Neuronal stem cell (in vitro differentiated cells): ENCODE data around the gene GRID1.

Experiments used
- DNase-seq: peaks from one replicate; pipeline ENCODE4 v3.0.0-alpha.2; 2013; ENCODE audit warnings: low spot score
- H2AFZ ChIP-seq: one replicate; pipeline ENCODE4 v1.6.1; 2013; ENCODE audit warnings: mild to moderate bottlenecking, low read length, inconsistent platforms
- H2AK5ac ChIP-seq: 2 replicates; pipeline ENCODE4 v1.6.1; 2013; ENCODE audit warnings: low read depth, mild to moderate bottlenecking, inconsistent platforms, low read length, moderate library complexity, mixed read lengths
- H2BK120ac ChIP-seq: 2 replicates; pipeline ENCODE4 v1.6.1; 2013; ENCODE audit warnings: low read depth, mild to moderate bottlenecking, inconsistent platforms, low read length, moderate library complexity, mixed read lengths
- H2BK12ac ChIP-seq: one replicate; pipeline ENCODE4 v1.6.1; 2013; ENCODE audit warnings: low read length, inconsistent platforms
- H2BK15ac ChIP-seq: 2 replicates; pipeline ENCODE4 v1.6.1; 2013; ENCODE audit warnings: mild to moderate bottlenecking, low read length, inconsistent platforms, mixed read lengths
- H2BK5ac ChIP-seq: one replicate; pipeline ENCODE4 v1.6.1; 2013; ENCODE audit warnings: inconsistent platforms, mild to moderate bottlenecking, low read length, moderate library complexity
- H3K14ac ChIP-seq: one replicate; pipeline ENCODE4 v1.6.1; 2013; ENCODE audit warnings: low read length, inconsistent platforms
- H3K18ac ChIP-seq: 2 replicates; pipeline ENCODE4 v1.6.1; 2013; ENCODE audit warnings: low read length, inconsistent platforms
- H3K23ac ChIP-seq: 2 replicates; pipeline ENCODE4 v1.6.1; 2013; ENCODE audit warnings: low read depth, mild to moderate bottlenecking, mixed read lengths, low read length, inconsistent platforms; ENCODE audit not compliant: poor library complexity
- H3K27ac ChIP-seq: replicated peaks from 3 replicates; pipeline ENCODE4 v1.5.1; 2013; ENCODE audit warnings: low read length, inconsistent platforms
- H3K27me3 ChIP-seq, 3 experiments: 2 replicates each; pipeline ENCODE4 v1.6.1; 2013; ENCODE audit warnings: low read length in 3 of 3, mild to moderate bottlenecking in 2 of 3, inconsistent platforms in 1 of 3, low read depth in 1 of 3, mixed read lengths in 1 of 3, moderate library complexity in 1 of 3; ENCODE audit not compliant: control insufficient read depth in 3 of 3, insufficient read depth in 3 of 3
- H3K36me3 ChIP-seq, 2 donors: replicated peaks in 1 of 2; 2 replicates each; pipeline ENCODE4 v1.6.1; 2013; ENCODE audit warnings: low read length in 2 of 2; ENCODE audit not compliant: control insufficient read depth in 2 of 2, insufficient read depth in 2 of 2
- H3K4ac ChIP-seq: 2 replicates; pipeline ENCODE4 v1.6.1; 2013; ENCODE audit warnings: inconsistent platforms, mild to moderate bottlenecking, low read length, moderate library complexity
- H3K4me1 ChIP-seq, 2 donors: 1 replicate in 1 of 2; 2 replicates in 1 of 2; pipeline ENCODE4 v1.6.1; 2013; ENCODE audit warnings: low read length in 2 of 2, low read depth in 1 of 2; ENCODE audit not compliant: control insufficient read depth in 2 of 2, insufficient read depth in 1 of 2
- H3K4me2 ChIP-seq: one replicate; pipeline ENCODE4 v1.6.1; 2013; ENCODE audit warnings: mild to moderate bottlenecking, low read length, inconsistent platforms; ENCODE audit not compliant: insufficient read depth, poor library complexity, severe bottlenecking
- H3K4me3 ChIP-seq, 2 donors: 2 replicates each; pipeline ENCODE4 v1.5.1; 2013; ENCODE audit warnings: low read length in 2 of 2, mild to moderate bottlenecking in 2 of 2, inconsistent platforms in 1 of 2, moderate library complexity in 1 of 2
- H3K79me1 ChIP-seq: one replicate; pipeline ENCODE4 v1.6.1; 2013; ENCODE audit warnings: low read depth, mild to moderate bottlenecking, inconsistent platforms, low read length, moderate library complexity
- H3K9ac ChIP-seq: one replicate; pipeline ENCODE4 v1.6.1; 2013; ENCODE audit warnings: mild to moderate bottlenecking, low read depth, low read length, inconsistent platforms; ENCODE audit not compliant: poor library complexity
- H3K9me3 ChIP-seq, 2 donors: replicated peaks in 1 of 2; 2 replicates each; pipeline versions ENCODE3 to v1.6.1; 2013; ENCODE audit warnings: low read length in 2 of 2, mild to moderate bottlenecking in 2 of 2, inconsistent platforms in 1 of 2, low read depth in 1 of 2, mixed read lengths in 1 of 2, moderate library complexity in 1 of 2; ENCODE audit not compliant: control insufficient read depth in 2 of 2, insufficient read depth in 1 of 2
- H4K8ac ChIP-seq: one replicate; pipeline ENCODE4 v1.6.1; 2013; ENCODE audit warnings: low read depth, mild to moderate bottlenecking, inconsistent platforms, low read length, moderate library complexity
- H4K91ac ChIP-seq: one replicate; pipeline ENCODE4 v1.6.1; 2013; ENCODE audit warnings: low read length, low read depth, mild to moderate bottlenecking, inconsistent platforms; ENCODE audit not compliant: poor library complexity
- WGBS, 2 donors: extraction: QIAGEN DNeasy Blood & Tissue Kit; methylation state at CpG; one replicate each; pipeline ENCODE4 v1.1.7; 2013; ENCODE audit warnings: missing lambda C conversion rate in 2 of 2, mixed read lengths in 1 of 2; ENCODE audit not compliant: insufficient read length in 2 of 2, insufficient replicate concordance in 1 of 2; ENCODE audit errors: extremely low coverage in 2 of 2; 5-methylcytosine and 5-hydroxymethylcytosine counted together

The GRID1 gene

GRCh38 chr10:86342111-86342863 is 24.3 kb downstream of the GRID1 start:
- H2AK5ac ChIP-seq: peak overlapping the region; percentile 34
- no peak overlapping the region for H3K27ac ChIP-seq
- no peak overlapping the region for H3K4ac ChIP-seq
- no peak overlapping the region for H2AFZ ChIP-seq
- peaks cover 0 to 2% of the 10 kb centered on the region in 2 donors for H3K9me3 ChIP-seq
- no peaks in the 10 kb centered on the region for H3K79me1 ChIP-seq
- H3K23ac ChIP-seq: no peak overlapping the region
- H3K4me1 ChIP-seq: peaks cover 0 to 21% of the 10 kb centered on the region in 2 donors
- H2BK15ac ChIP-seq: no peak overlapping the region
- H4K91ac ChIP-seq: no peak overlapping the region
- no peak overlapping the region for H4K8ac ChIP-seq
- H3K36me3 ChIP-seq: no peaks in the 10 kb centered on the region
- no peak overlapping the region for H2BK120ac ChIP-seq
- H3K14ac ChIP-seq: no peak overlapping the region
- no peak overlapping the region for H3K9ac ChIP-seq
- peaks cover 0 to 31% (median 0%) of the 10 kb centered on the region in 3 experiments for H3K27me3 ChIP-seq
- no peak overlapping the region for H3K4me3 ChIP-seq
- no peak for DNase-seq
- H3K4me2 ChIP-seq: no peak overlapping the region
- no CpG with 5 or more reads among the region's 11 CpGs for WGBS, 2 donors
- H3K18ac ChIP-seq: peak overlapping the region; percentile 18
- H2BK5ac ChIP-seq: no peak overlapping the region
- H2BK12ac ChIP-seq: no peak overlapping the region

DNA sequence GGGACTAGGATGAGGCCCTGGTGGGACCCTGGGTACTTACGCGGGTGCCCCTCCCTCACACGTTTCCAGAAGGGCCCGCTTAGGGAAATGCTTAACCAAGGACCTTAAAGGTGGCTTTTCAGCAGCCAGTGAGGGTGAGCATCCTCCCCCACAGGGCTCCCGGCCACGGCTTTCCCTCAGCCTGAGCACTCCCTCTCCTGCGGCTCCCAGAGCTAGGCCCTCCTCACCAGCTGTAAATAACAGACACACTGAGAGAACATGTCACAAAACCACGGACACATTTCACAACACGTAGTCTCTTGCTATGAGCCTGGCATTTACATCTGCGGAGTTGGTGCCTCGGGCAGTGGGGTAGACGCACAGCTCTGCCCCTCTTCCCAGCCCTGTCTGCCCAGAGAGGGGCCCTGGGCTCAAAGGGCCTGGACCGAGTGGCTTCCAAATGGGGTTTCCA is 25.2 kb downstream of the GRID1 start:
- H3K27me3 ChIP-seq: peaks cover 0 to 31% (median 0%) of the 10 kb centered on the region in 3 experiments
- no peak overlapping the region for H4K8ac ChIP-seq
- no peaks in the 10 kb centered on the region for H3K36me3 ChIP-seq
- H2AFZ ChIP-seq: no peak overlapping the region
- peaks cover 0 to 14% of the 10 kb centered on the region in 2 donors for H3K4me1 ChIP-seq
- no peak overlapping the region for H2BK12ac ChIP-seq
- no peak for DNase-seq
- no peak overlapping the region for H4K91ac ChIP-seq
- no peak overlapping the region for H3K4ac ChIP-seq
- H3K14ac ChIP-seq: no peak overlapping the region
- no peak overlapping the region for H2BK120ac ChIP-seq
- H2AK5ac ChIP-seq: no peak overlapping the region
- no peak overlapping the region for H3K9ac ChIP-seq
- no peak overlapping the region for H3K23ac ChIP-seq
- no peak overlapping the region for H2BK15ac ChIP-seq
- no peak overlapping the region for H3K27ac ChIP-seq
- H3K4me3 ChIP-seq: no peak overlapping the region
- H3K18ac ChIP-seq: no peak overlapping the region
- H3K4me2 ChIP-seq: no peak overlapping the region
- WGBS, 2 donors: no CpG with 5 or more reads among the region's 13 CpGs
- H3K9me3 ChIP-seq: peaks cover 0 to 2% of the 10 kb centered on the region in 2 donors
- no peak overlapping the region for H2BK5ac ChIP-seq
- H3K79me1 ChIP-seq: no peaks in the 10 kb centered on the region

GRCh38 chr10:86340991-86341260 is 25.7 kb downstream of the GRID1 start:
- Histone ChIP-seq H3K27ac (no peak overlapping the region), H3K79me1 (no peaks in the 10 kb centered on the region), H4K91ac (no peak overlapping the region), H3K27me3 (peaks cover 0 to 31% (median 0%) of the 10 kb centered on the region in 3 experiments), H3K9ac (peak overlapping the region; percentile 76), H3K23ac (peak overlapping the region; percentile 17), H3K4me3 (no peak overlapping the region), H4K8ac (no peak overlapping the region), H2BK5ac (no peak overlapping the region), H2AK5ac (peak overlapping the region; percentile 57), H3K14ac (no peak overlapping the region), H2AFZ (no peak overlapping the region), H3K4ac (no peak overlapping the region), H2BK12ac (no peak overlapping the region), H2BK15ac (no peak overlapping the region), H3K4me2 (no peak overlapping the region), H3K4me1 (peaks cover 0 to 13% of the 10 kb centered on the region in 2 donors), H3K9me3 (peaks cover 0 to 2% of the 10 kb centered on the region in 2 donors), H2BK120ac (no peak overlapping the region), H3K36me3 (no peaks in the 10 kb centered on the region), H3K18ac (peak overlapping the region; percentile 56)
- WGBS, 2 donors: no CpG with 5 or more reads among the region's 3 CpGs
- DNase-seq: no peak

- Histone ChIP-seq H3K79me1 (no peaks in the 10 kb centered on the region), H4K91ac (no peak overlapping the region), H3K27ac (no peak overlapping the region), H3K36me3 (no peaks in the 10 kb centered on the region), H3K4me2 (no peak overlapping the region), H3K18ac (peak overlapping the region; percentile 56), H2BK12ac (no peak overlapping the region), H3K9me3 (peaks cover 0 to 2% of the 10 kb centered on the region in 2 donors), H3K4ac (no peak overlapping the region), H3K27me3 (peaks cover 0 to 31% (median 0%) of the 10 kb centered on the region in 3 experiments), H2BK5ac (no peak overlapping the region), H2BK15ac (no peak overlapping the region), H3K4me1 (peaks cover 0 to 11% of the 10 kb centered on the region in 2 donors), H2AK5ac (peak overlapping the region; percentile 57), H3K9ac (peak overlapping the region; percentile 76), H3K23ac (peak overlapping the region; percentile 17), H4K8ac (no peak overlapping the region), H3K4me3 (peak overlapping the region in 1 of 2 donors; percentile 49), H2BK120ac (peak overlapping the region; percentile 9), H3K14ac (peak overlapping the region; percentile 77), H2AFZ (no peak overlapping the region)
- WGBS, 2 donors: no CpG with 5 or more reads among the region's 13 CpGs
- DNase-seq: no peak
These were observed 26.2 kb downstream of the GRID1 start for GRCh38 chr10:86340176-86340990.
